NCI-H1417 (cell line): ENCODE results near the gene UVRAG.
A peak's percentile ranks its signal among the peaks of the same experiment; 100 is the strongest.
"Not testable (repeated sequence)": the region's sequence is repeated elsewhere in the genome, so short reads cannot be mapped to it uniquely, and the experiment has no call there.

Experiments
- DNase-seq, 3 experiments: peaks; one replicate each; lab custom pipeline; 2025; lab: John Stamatoyannopoulos, UW

UVRAG gene

DNA sequence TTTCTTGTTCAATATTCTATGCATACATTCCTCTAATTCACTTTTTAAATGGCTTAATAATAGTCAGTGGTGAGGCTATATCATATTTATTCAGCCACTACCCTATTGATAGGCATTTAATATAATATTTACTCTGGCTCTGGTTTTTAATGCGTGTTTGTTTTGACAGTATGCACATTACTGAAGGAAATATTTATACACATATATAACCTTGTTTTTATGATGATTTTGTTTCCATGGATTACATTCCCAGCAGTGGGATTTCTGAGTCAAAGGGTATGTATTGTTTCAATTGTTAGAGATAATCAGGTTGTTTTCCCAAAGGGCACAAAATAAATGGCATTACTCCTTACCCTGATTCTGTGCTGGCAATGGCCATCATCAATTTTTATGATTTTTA, 105.8 kb downstream of the UVRAG start:
- no peak for DNase-seq

DNA sequence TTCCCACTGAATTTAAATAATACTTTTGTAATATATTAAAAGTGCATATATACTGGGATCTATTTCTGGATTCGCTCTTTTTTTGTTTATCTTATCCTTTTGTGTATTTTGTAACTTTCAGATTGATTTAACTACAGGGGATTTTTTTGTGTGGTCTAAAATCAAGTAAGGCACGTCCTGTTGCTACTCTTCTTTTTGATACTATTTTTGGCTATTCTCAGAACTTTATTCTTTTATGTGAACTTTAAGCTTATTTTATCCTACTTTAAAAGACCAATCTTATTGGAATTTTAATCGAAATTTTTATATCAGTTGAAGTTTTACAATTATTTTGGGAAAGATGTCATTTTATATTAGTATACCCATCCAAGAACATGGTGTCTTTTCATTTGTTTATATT, 106.8 kb downstream of the UVRAG start:
- no peak for DNase-seq

DNA sequence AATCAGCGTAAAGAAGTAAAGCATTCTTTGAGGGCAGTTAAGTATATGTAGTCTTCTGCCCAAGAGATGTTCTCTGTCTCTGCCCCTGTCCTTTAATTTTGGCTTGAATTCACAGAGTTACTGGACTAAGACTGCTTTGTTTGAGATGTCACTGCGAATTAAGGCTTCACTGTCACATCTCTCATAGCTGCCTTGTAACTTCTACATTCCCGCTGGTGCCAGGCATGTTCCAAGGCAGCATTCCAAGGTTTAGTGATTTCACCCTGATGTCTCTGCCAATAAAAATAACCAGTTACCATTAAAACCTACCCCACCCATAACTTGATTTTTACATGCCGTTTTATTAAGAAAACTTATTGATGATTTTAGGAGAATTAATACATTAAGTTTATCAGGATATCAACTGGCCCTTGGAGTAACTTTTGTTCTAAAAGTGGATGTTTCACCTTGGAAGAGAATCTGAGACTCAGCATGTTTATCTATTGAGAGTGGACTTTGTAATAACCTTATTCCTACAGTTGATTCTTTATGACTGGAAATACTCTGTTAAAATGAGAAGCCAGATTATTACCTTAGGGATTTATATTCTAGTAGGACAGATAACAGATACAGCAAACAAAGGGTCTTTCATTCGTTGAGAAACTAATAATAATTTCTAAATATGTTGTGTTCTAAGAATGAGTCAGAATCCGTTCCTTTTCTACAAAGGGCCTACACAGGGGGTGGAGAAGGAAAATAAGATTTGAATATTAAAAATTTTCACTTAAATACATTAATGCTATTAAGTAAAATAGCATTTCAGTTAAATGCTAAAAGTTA, 110.2 kb downstream of the UVRAG start:
- DNase-seq: no peak

DNA sequence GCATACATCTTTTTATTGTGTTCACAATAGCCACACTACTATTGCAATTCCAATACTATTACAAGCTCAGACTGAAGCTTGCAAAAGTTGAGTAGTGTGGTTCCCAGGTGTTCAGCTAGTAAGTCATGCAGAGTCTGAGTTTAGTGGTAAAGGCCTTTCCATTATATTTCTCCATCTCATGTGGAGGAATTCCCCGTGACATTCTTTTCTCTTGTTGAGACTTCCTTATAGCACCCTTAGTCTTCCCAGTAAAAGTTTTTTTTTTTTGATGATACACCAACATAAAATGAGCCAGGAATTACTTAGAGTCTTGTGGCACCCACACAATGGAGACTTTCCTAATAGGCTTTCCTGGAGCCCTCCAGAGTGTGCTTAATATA, 110.8 kb downstream of the UVRAG start:
- DNase-seq: no peak

DNA sequence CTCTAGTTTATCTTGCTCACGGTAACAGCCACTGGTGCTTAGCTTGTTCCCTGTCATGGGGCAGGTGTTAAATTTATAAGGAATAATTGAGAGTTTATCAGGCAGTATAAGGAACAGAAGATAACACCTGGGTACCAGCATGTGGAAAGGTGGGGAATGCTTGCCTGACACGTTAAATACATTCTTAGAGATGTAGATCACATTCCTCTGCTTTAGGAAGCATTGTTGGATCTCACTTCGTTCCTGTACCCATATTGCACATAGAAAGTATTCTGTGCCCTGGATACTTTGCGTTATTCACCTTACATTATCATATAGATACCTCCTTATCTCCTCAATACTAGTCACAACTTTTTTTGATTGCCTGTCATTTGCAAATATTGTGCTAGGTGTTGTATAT, 114.7 kb downstream of the UVRAG start:
- DNase-seq: no peak

GRCh38 chr11:75930534-75930933, 115.5 kb downstream of the UVRAG start:
- DNase-seq: no peak

- no peak for DNase-seq
These were observed 116.1 kb downstream of the UVRAG start for GRCh38 chr11:75931124-75931523.

- DNase-seq: not testable (repeated sequence)
These were observed 118.7 kb downstream of the UVRAG start for GRCh38 chr11:75933736-75934135.

GRCh38 chr11:75934851-75935250, 119.8 kb downstream of the UVRAG start:
- no peak for DNase-seq

DNA sequence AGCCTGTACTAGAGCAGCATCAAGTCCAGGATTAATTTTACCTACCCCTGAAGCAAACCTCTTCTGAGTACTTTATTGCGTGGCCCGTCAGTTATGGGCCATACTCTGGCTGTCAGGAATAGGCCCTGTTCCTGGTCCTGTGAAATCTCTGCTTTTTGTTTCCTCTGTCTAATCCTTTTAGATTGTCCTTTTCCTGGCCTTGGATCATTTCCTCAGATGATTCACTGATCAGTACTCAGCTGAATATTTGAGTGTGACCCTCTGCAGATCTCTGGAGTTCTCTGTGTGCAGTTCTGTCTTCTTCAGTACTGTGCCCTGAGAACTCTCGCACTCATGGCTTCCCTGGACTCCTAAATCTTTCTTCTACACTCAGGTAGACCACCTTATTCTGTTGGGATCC, 123.5 kb downstream of the UVRAG start:
- no peak for DNase-seq

DNA sequence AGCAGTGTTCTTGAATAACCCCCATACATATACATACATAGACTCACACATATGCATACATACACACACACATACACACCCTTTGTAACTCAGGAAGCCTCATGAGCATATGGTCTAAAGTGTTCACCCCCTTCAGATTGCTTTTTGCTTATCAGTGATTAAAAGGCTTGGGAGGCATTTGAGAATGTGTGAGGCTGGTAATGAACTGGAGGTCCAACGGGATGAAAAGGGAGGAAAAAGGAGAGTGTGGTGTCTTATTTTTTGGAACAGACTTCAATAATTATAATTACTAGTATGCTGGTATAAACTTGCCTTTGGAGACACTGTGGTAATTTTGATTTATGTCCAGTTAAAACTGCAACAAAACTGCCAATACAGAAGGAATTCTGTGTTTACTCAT, 124.5 kb downstream of the UVRAG start:
- no peak for DNase-seq

- DNase-seq: no peak
These were observed 125.0 kb downstream of the UVRAG start for GRCh38 chr11:75939992-75940391.

- no peak for DNase-seq
These were observed 125.9 kb downstream of the UVRAG start for GRCh38 chr11:75940911-75941310.

DNA sequence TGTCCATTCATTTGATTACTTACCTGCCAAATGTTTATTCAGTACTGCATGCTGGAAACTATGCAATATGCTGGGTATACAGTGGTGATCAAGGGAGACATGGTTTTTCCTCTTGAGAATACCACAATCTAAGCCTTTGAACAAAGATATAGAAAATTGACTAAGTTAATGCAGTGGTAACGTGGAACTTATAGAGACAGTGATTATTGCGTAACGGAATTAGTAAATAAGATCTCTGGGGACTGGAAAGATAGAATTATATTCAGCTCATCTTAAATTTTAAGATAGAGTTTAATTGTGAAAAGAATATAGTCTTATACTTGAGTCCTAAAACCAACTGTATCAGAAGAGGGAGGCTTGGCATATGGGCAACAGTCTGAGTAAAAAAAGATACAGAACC, 129.5 kb downstream of the UVRAG start:
- DNase-seq: no peak

GRCh38 chr11:75945446-75945845, 130.4 kb downstream of the UVRAG start:
- DNase-seq: no peak

DNA sequence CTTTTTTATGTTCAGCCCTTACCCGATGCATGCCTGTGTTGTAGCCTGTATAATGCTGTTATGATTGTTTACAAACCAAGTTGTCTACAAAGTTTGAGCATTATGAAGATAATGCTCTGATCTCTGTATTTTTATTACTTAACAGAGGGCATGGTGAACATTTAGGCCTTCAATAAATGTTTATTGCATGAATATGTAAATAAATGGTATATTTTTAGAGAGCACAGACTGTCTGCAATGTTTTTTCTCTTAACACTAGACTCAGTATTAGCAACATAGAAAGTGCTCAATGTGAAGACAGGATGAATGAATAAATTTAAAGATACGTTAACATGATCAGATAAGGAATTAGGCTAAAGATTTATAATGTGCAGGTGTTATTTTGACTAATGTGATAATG, 130.9 kb downstream of the UVRAG start:
- no peak for DNase-seq

- peak; percentile 9 to 68 (median 52) for DNase-seq
These were observed 131.8 kb downstream of the UVRAG start for GRCh38 chr11:75946531-75947530.

GRCh38 chr11:75949023-75949672, 134.1 kb downstream of the UVRAG start:
- DNase-seq: no peak

DNA sequence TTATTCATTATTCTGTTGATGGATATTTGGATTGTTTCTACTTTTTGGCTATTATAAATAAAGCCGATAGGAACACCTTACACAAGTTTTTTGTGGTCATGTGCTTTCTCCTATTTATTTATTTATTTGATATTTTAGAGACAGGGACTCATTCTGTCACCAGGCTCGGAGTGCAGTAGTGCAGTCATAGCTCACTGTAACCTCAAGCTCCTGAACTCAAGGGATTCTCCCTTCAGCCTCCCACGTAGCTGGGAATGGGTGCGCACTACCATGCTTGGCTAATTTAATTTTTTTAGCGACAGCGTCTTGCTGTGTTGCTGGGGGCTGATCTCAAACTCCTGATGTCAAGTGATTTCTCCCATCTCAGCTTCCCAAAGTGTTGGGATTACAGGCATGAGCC, 135.1 kb downstream of the UVRAG start:
- no peak for DNase-seq

DNA sequence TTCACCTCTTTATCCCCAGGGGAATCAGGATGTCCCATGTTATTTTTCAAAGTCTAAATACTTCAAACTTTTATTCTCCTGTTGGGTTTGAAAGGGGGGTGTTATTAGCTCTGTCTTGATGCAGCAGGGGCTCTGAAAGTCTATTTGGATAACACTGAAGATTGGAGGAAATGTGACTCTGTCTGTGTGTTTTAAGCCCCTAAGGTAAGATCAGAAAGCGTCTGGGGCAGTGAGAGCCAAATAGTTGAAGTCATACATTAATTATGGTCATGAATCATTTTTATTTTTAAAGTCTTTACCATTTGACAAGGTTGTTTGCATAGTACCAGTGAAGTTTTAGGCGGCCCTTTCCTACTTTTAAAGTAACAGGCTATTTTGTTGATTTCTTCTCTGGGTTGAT, 139.0 kb downstream of the UVRAG start:
- DNase-seq: peak in 1 of 3 experiments; percentile 44

DNA sequence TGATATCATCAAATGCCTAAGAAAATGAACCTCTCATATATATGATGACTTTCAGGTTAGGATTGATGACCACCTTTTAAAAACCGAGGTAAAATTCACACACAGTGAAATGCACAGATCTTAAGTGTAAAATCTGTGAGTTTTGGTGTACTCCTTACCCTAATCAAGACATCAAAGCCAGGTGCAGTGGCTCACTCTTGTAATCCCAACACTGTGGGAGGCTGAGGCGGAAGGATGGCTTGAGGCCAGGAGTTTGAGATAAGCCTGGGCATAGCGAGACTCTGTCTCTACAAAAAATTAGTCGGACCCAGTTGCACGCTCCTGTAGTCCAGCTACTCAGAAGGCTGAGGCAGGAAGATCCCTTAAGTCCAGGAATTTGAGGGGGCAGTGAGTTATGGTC, 140.4 kb downstream of the UVRAG start:
- no peak for DNase-seq

- no peak for DNase-seq
These were observed 144.5 kb downstream of the UVRAG start for GRCh38 chr11:75959540-75959939.
